ENCODE data around the gene HPN.

DNA sequence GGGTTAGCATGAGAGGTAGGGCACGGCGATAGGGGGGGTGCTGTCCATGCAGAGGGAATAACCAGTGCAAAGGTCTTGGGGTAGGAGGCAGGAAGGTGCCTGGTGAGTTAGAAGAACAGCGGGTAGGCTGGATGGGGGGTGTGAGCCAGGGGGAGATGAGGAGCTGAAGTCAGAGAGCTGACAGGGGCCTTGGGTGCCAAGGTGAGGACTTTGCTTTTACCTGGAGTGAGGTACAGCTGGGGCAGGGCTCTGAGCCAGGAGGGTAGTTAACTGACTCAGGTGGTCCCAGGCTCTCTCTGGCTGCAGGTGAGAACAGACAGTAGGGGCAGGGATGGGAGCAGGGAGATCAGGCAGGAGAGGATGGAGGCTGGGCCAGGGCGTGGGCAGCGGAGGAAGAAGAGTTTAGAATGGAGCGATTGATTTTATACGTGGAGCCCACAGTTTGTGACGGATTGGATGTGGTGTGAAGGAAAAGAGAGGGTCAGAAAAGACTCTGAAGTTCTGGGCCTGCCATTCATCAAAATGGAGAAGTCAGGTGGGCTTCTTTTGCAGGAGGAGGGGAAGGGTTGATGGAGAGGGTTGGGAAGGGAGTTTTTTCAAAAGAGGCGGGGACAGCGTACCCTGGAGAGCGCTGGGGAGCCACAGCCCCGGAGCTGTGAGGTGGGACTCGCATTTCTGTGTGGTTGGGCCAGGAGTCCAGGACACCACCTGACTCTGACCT is 42.6 kb upstream of the HPN start:
- TF ChIP-seq ZNF652 (CRISPR knock-in tag; IDR thresholded peaks at IDR 0.05; ENCODE audit: borderline replicate concordance, low read depth) = no peak
- TF ChIP-seq ZNF510 (CRISPR knock-in tag; IDR thresholded peaks at IDR 0.05; ENCODE audit: low read depth) = no peak
